Measurements from ENCODE around the gene DGKG.

The DGKG gene

GRCh38 chr3:186257866-186258265 lies 104.2 kb downstream of the DGKG start:
- Histone ChIP-seq H3K36me3 (peaks cover 3 to 20% (median 6%) of the 10 kb centered on the region in 3 donors), H3K4me3 (no peak overlapping the region), H3K9me3 (no peaks in the 10 kb centered on the region), H3K27me3 (no peaks in the 10 kb centered on the region), H3K27ac (no peak overlapping the region), H3K4me1 (peaks cover 0 to 4% (median 0%) of the 10 kb centered on the region in 4 donors)
- no peak for DNase-seq
- no peak for TF ChIP-seq CTCF (IDR thresholded peaks at IDR 0.05)
- intact Hi-C loops (cut with DNase I; ENCODE audit: low total_unique reads), result no loop called here

GRCh38 chr3:186255703-186256331 lies 106.2 kb downstream of the DGKG start:
- DNase-seq, result no peak
- H3K36me3 ChIP-seq, result peaks cover under 1 to 36% (median 6%) of the 10 kb centered on the region in 3 donors
- H3K27me3 ChIP-seq, result no peaks in the 10 kb centered on the region
- no peak overlapping the region for H3K27ac ChIP-seq
- no peak overlapping the region for H3K4me3 ChIP-seq
- intact Hi-C loops (cut with DNase I; ENCODE audit: low total_unique reads), result no loop called here
- no peaks in the 10 kb centered on the region for H3K9me3 ChIP-seq
- H3K4me1 ChIP-seq, result peaks cover 0 to 4% (median 0%) of the 10 kb centered on the region in 4 donors
- TF ChIP-seq CTCF (IDR thresholded peaks at IDR 0.05), result no peak

GRCh38 chr3:186254676-186255650 lies 107.1 kb downstream of the DGKG start:
- H3K27me3 ChIP-seq, result no peaks in the 10 kb centered on the region
- H3K4me3 ChIP-seq, result no peak overlapping the region
- H3K9me3 ChIP-seq, result no peaks in the 10 kb centered on the region
- peaks cover 0 to 4% (median 0%) of the 10 kb centered on the region in 4 donors for H3K4me1 ChIP-seq
- no peak overlapping the region for H3K27ac ChIP-seq
- intact Hi-C loops (cut with DNase I; ENCODE audit: low total_unique reads), result no loop called here
- no peak for TF ChIP-seq CTCF (IDR thresholded peaks at IDR 0.05)
- peaks cover 0 to 37% (median 6%) of the 10 kb centered on the region in 3 donors for H3K36me3 ChIP-seq
- no peak for DNase-seq

- no peak overlapping the region for H3K4me3 ChIP-seq
- H3K4me1 ChIP-seq, result no peaks in the 10 kb centered on the region
- intact Hi-C loops (cut with DNase I; ENCODE audit: low total_unique reads), result no loop called here
- H3K9me3 ChIP-seq, result no peaks in the 10 kb centered on the region
- no peak for TF ChIP-seq CTCF (IDR thresholded peaks at IDR 0.05)
- H3K36me3 ChIP-seq, result peaks cover 0 to 31% (median 21%) of the 10 kb centered on the region in 3 donors
- no peak overlapping the region for H3K27ac ChIP-seq
- DNase-seq, result no peak
- H3K27me3 ChIP-seq, result no peaks in the 10 kb centered on the region
Measured at GRCh38 chr3:186251948-186252619, 110.0 kb downstream of the DGKG start.

- Histone ChIP-seq H3K4me1 (no peaks in the 10 kb centered on the region), H3K27ac (no peak overlapping the region), H3K4me3 (no peak overlapping the region), H3K9me3 (no peaks in the 10 kb centered on the region), H3K36me3 (peaks cover 0 to 28% (median 21%) of the 10 kb centered on the region in 3 donors), H3K27me3 (no peaks in the 10 kb centered on the region)
- intact Hi-C loops (cut with DNase I; ENCODE audit: low total_unique reads), result no loop called here
- no peak for TF ChIP-seq CTCF (IDR thresholded peaks at IDR 0.05)
- DNase-seq, result no peak
Measured at GRCh38 chr3:186248850-186249249, 113.2 kb downstream of the DGKG start.

All from tibial artery (tissue), 4 donors.